ENCODE results near the gene ZNF132. TPM values are rescaled to one million over a fixed set of nuclear protein-coding genes. Genes with fewer than 3 reads are reported as not detected.
A peak's percentile ranks its signal among the peaks of the same experiment; 100 is the strongest.

ZNF132 gene
- total RNA-seq, 4 donors from 2014 or later, result 2.2 to 4.5 (median 2.8) TPM

- intact Hi-C loops (cut with DNase I; ENCODE audit: low total_unique reads), result no loop called here
- no peak for DNase-seq (ENCODE audit: low spot score in 2 of 2)
- WGBS, 2 donors, result 25 to 26% methylated on average over 23 of the region's 23 CpGs
- peak overlapping the region; percentile 23 for H3K4me3 ChIP-seq (ENCODE audit: low read depth, poor library complexity, severe bottlenecking)
- TF ChIP-seq CTCF (IDR thresholded peaks at IDR 0.05) (no peak), POLR2A (IDR thresholded peaks at IDR 0.05) (no peak)
Measured at GRCh38 chr19:58401840-58402421, 38.0 kb downstream of the ZNF132 start.

GRCh38 chr19:58400916-58401839 lies 38.8 kb downstream of the ZNF132 start:
- whole genome bisulfite sequencing, 2 donors, result 3% methylated on average over 63 to 76 of the region's 80 CpGs
- TF ChIP-seq CTCF (IDR thresholded peaks at IDR 0.05) (no peak), POLR2A (IDR thresholded peaks at IDR 0.05) (no peak)
- intact Hi-C loops (cut with DNase I; ENCODE audit: low total_unique reads), result no loop called here
- DNase-seq (ENCODE audit: low spot score in 2 of 2), result peak; percentile 100
- peak overlapping the region; percentile 32 for H3K4me3 ChIP-seq (ENCODE audit: low read depth, poor library complexity, severe bottlenecking)

- no peak for TF ChIP-seq CTCF (IDR thresholded peaks at IDR 0.05)
- TF ChIP-seq POLR2A (IDR thresholded peaks at IDR 0.05), result no peak
- peak overlapping the region; percentile 32 for H3K4me3 ChIP-seq (ENCODE audit: low read depth, poor library complexity, severe bottlenecking)
- intact Hi-C loops (cut with DNase I; ENCODE audit: low total_unique reads), result no loop called here
- 41 to 53% methylated on average over 18 of the region's 18 CpGs for WGBS, 2 donors
- no peak for DNase-seq (ENCODE audit: low spot score in 2 of 2)
Measured at GRCh38 chr19:58400316-58400915, 39.5 kb downstream of the ZNF132 start.

DNA sequence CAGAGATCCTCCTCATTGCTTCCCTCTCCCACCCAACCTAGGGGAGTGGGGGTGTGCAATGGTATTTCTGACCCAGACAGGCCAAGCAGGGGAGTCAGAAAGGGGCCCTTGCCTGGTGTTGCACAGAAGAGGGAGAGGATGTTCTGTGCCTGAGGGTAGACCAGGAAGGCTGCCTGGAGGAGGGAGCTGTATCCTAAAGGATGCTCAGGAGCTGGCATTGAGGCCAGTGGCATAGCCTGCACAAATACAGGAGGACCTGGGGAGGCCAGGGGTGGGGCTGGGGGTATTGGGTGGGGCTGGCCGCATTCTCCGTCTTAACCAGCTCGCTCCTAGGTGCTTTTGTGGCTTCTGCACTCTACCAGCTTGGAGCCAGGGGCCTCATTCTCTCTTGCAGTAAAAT lies 40.0 kb downstream of the ZNF132 start:
- no peak overlapping the region for H3K4me3 ChIP-seq (ENCODE audit: low read depth, poor library complexity, severe bottlenecking)
- 74 to 100% methylated on average over 3 of the region's 3 CpGs for WGBS, 2 donors
- no peak for TF ChIP-seq POLR2A (IDR thresholded peaks at IDR 0.05)
- no peak for TF ChIP-seq CTCF (IDR thresholded peaks at IDR 0.05)
- no peak for DNase-seq (ENCODE audit: low spot score in 2 of 2)
- intact Hi-C loops (cut with DNase I; ENCODE audit: low total_unique reads), result no loop called here

DNA sequence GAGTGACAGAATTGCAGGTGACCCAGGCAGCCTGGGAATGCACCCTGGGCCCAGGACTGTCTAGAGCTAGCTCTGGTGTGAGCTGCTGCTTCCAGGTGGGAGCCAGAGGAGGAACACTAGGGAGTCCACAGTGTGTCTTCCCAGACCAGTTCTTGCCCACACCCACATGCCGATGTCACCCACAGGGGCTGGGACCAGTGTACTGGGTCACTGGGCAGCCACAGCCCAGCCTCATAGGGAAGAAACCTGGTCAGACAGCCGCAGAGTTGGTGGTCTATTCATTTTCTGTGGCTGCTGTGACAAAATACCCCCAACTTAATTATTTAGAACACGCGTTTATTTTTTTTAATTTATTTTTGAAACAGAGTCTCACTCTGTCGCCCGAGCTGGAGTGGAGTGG lies 41.4 kb downstream of the ZNF132 start:
- no peak overlapping the region for H3K4me3 ChIP-seq (ENCODE audit: low read depth, poor library complexity, severe bottlenecking)
- TF ChIP-seq CTCF (IDR thresholded peaks at IDR 0.05) (no peak), POLR2A (IDR thresholded peaks at IDR 0.05) (no peak)
- intact Hi-C loops (cut with DNase I; ENCODE audit: low total_unique reads), result no loop called here
- 94 to 97% methylated on average over 6 of the region's 6 CpGs for WGBS, 2 donors
- DNase-seq (ENCODE audit: low spot score in 2 of 2), result no peak
